ENCODE results near the gene MN1.

The MN1 gene
- 0.11 to 0.58 (median 0.22) reads per million in 3 experiments for total RNA-seq

DNA sequence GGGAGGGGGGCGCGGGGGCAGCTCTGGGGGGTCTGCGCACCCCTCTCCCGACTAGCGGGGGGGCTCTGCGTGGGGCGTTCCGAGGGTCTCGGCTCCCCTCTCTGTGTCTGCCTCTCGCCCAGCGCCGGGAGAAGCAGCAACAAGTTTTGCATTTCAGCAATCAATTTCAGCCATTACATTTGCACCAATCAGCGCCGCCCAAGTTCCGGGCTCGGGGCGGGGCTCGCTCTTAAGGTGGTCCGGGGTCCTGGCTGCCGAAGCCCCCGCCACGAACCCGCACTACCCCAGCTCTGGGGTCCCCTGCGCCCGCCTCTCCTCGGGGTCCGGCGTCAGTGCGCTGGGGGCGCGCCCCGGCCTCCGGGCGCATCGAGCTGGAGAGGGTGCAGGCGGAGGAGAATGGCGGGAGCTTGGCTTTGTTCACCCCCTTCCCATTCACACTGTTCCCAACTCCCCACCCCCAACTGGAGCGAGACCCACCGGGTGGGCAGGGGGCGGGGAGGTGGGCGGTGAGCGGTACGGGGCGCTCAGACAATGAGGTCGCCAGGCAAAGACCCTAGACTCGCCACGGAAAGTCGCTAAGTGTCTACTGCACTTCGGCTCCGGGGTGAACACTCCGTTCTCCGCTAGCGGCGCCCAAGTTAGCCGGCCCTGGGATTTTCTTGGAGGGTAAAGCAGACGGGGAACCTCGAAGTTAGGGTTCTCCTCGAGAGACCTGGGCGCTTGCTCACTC lies at the start of gene MN1:
Gene MN1, minus strand, starts transcription at position 141 of the 730 bp plus-strand sequence. CDS start 1,213 bp downstream, outside the sequence.
- DNase-seq: peak; percentile 54

DNA sequence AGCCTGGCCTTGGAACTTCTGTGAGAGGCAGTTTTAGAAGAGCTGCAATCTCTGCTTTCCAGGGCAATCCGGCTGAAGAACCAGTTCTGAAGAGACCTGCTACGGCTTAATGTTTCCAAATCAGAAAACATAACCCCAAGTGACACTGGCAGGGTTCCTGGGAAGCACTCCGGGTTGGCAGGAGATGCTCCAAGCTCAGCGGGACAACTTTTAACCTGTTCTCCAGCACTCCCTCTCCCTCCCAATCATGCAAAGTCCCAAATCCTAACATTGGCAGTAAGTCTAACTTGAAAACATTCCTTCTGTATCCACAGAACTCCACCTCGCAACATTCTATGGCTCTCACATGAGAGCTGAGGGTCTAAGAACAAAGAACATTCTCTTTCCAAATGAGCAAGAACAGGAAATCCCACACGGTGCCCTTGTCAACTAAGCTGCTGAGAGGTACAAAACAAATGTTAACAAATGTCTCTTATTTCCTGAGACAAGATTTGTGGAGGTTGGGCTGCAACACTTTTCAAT lies 48.5 kb upstream of the MN1 start:
- no peak for DNase-seq

- no peak for DNase-seq
Measured at GRCh38 chr22:27848005-27848404, 46.4 kb upstream of the MN1 start.

- no peak for DNase-seq
Measured at GRCh38 chr22:27846910-27847309, 45.4 kb upstream of the MN1 start.

GRCh38 chr22:27846248-27846757 lies 44.7 kb upstream of the MN1 start:
- DNase-seq: no peak

DNA sequence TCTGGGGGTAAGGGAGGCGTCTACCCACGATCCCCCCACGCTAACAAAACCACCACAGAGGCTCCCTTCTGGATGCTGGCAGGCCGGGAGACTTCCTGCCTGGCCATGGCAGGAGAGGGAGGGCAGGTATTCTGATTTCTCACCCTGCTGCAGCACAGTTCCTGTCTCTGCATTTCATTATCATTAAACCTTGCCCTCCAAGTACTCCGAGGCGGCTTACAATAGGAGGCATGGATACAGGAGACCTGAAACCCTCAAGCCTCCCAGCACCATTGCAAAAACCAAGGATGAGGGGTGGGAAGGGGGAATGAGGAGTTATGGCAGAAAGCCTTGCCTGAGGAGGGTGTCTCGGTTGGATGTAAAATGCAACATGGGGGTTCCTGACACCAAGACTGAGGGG lies 44.1 kb upstream of the MN1 start:
- DNase-seq: no peak

DNA sequence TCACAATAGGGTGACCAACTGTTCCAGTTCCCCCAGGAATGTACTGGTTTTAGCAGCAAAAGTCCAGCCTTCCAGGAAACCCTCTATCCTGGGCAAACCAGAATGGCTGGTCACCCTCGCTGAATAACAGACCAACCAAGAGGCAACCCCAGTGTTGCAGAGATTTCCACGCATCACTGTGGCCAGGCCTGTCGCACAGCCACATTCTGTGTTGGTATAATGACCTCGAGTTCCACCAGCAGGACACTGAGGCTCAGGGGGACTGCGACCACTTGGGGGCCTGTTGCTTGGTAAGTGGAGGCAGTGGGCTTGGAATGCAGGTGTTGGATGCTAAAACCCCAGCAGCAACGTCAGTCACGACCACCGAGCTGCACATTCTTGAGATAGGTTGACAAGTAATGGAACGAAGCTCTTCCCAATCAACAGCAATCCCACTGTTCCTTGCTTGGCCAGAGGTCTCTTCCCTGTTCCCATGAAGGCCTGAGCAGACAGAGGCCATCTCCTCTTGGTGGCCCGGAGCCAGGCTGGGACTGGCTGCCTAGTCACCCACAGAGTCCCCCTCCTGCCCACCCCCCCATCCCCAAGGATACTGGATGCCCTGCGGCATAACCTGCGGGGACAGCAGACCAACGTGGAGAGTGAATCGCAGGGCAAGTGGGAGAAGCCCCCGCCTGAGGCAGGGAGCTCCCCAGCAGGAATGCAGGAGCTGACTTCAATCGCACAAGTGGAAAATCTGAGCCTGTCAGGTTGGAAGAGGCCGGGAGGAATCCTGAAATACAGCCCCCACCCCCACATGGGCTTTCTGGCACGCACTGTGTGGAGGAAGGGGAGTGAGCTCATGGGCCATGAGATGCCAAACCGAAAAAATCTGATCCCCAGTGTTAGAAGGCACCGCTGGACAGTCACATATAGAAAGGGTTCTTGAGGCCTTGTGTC lies 43.4 kb upstream of the MN1 start:
- DNase-seq: no peak

- DNase-seq: no peak
Measured at GRCh38 chr22:27844256-27844655, 42.7 kb upstream of the MN1 start.

- DNase-seq: no peak
Measured at GRCh38 chr22:27843441-27843840, 41.9 kb upstream of the MN1 start.

DNA sequence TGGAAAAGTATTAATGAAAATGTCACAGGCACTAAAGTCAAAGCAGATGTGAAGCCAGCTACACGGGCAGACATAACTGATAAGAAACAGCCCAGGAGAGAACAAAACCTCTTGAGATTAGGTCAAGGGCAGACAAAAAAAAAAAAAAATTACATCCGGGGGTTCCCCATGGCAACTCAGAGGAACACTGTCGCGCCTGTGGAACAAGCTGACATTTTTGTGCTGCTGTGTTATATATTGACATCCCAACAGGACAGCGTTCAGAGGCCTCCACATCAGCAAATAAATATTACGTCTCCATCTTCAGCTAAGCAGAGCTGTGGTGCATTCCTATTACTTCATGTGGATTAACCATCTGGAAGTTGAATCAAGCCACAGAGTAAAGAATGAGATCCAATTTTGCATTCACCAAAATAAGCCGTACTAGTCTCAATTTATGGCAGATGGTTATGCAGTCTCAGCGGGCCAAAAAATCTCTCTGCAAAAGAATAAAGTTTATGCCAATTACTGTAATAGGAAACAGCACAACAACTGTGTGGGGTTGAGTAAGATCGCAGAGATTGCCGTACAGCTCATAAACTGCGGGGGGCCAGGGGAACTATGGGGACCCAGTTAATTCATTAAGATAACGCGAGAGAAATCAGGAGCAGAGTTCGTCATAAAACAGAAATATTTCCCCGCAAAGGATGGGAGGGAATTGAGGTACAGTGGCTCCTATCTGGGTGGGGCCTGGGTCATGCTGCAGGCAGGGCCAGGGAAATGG lies 41.3 kb upstream of the MN1 start:
- no peak for DNase-seq

GRCh38 chr22:27842201-27842600 lies 40.6 kb upstream of the MN1 start:
- DNase-seq: no peak

DNA sequence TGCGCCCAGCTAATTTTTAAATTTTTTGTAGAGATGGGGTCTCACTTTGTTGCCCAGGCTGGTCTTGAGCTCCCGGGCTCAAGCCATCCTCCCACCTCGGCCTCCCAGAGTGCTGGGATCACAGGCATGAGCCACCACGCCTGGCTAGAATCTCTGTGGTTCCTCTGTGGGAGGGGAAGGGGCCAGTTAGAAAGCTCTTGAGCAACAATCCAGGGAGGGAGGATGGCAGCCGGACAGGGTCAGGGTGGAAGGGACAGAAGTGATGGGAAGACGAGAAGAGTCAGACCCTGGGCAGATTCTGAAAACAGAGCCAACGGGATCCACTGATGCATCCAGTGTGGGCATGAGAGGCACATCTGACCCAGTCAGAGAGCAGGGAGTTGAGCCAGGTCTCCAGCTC lies 38.9 kb upstream of the MN1 start:
- DNase-seq: no peak

GRCh38 chr22:27839057-27839660 lies 37.6 kb upstream of the MN1 start:
- no peak for DNase-seq

GRCh38 chr22:27836181-27836580 lies 34.6 kb upstream of the MN1 start:
- no peak for DNase-seq

DNA sequence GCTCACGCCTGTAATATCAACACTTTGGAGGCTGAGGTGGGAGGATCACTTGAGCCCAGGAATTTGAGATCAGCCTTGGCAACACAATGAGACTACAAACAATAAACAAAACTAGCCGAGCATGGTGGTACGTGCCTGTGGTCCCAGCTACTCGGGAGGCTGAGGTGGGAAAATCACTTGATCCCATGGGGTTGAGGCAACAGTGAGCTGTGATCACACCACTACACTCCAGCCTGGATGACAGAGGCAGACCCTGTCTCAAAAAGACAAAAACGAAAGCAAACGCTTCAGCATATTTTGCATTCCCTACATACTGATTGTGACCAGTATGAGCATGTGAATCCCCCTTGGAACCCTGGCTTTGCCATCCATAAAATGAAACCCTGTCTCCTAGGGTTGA lies 33.9 kb upstream of the MN1 start:
- no peak for DNase-seq

DNA sequence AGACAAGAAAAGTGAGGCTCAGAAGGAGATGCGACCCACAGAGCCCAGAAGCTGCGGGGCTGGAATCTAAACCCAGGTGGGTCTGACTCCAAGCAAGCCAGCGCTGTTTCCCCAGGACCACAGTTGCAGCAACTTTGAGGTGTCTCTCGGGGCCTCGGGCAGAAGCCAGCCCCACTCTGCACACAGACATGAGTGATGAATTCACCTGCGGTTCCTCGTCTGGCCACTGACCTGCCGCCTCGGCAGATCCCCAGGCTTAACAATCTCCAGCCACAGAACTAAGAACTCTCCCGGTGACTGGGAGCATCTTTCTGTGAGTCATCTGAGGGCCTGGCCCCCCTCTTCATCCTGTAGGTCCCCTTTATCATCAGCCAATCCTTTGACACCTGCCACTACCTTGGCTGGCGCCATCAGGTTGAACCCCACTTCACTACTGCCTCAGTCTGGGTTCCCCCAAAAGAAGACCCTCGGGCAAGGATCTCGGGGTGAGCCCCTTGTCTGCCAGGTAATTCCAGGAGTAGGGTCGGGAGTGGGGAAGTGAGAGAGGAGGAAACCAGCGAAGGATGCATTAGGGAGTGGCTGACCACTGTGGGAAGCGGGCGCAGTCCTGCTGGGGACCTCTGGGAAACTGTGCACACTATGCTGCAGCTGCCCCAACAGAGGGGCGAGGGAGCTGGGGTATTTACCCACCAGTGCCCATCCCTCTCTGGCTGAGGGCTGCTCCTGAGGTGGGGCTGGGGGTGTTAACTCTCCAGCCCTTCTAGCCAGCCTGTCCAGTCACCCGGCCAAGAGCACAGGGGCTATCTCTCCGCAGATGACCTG lies 33.0 kb upstream of the MN1 start:
- DNase-seq: no peak

DNA sequence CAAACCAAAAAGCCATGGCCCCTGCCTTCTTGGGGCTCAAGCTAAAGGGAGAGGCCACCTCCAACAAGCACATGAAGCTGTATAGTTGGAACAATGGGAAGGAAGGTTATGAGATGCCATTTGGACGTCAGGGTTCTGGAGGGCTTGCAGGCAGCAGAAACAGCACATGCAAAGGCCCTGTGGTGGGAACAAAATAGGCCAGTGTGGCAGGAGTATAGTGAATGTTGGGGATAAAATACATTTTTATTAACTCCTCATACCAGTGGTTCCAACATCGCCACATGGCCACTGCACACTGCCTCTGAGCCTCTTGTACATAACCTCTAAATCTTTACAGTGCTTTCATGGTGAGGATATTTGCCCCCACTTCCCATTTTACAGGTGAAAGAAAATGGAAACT lies 32.2 kb upstream of the MN1 start:
- DNase-seq: no peak

DNA sequence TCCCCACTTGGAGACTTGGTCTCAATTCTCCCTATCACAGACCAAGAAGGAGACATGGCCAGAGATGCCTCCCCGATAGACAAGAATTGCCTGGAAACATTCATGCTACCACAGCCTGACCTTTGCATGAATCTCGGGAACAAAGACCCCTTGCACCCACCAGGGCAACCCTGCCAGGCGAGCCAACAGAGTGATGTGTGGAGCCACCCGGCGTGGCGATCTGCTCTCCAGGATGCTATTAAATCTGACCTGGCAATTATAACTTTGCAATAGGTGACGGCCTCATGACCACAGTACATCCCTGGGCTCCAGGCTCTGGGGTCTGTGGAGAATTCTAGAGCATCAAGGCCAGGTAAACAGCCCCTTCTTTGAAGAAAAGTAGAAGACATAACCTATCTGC lies 31.1 kb upstream of the MN1 start:
- DNase-seq: no peak

DNA sequence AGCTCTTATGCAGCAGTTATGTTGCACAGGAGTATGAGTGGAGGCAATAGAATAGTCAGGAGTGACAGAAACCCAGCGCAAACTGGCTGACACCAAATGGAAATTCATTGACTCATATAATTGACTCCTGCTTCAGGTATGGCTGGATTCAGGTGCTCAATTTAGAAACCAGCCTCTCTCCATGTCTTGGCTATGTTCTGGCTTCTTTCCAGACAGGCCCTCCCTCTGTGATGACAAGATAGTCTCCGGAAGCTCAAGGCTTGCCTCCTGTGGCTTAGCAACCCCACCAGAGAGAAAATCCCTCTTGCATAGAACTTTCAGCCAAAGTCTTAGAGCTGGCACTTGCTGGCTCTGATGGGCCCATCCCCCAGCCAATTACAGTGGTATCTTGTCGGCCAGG lies 28.1 kb upstream of the MN1 start:
- DNase-seq: no peak

DNA sequence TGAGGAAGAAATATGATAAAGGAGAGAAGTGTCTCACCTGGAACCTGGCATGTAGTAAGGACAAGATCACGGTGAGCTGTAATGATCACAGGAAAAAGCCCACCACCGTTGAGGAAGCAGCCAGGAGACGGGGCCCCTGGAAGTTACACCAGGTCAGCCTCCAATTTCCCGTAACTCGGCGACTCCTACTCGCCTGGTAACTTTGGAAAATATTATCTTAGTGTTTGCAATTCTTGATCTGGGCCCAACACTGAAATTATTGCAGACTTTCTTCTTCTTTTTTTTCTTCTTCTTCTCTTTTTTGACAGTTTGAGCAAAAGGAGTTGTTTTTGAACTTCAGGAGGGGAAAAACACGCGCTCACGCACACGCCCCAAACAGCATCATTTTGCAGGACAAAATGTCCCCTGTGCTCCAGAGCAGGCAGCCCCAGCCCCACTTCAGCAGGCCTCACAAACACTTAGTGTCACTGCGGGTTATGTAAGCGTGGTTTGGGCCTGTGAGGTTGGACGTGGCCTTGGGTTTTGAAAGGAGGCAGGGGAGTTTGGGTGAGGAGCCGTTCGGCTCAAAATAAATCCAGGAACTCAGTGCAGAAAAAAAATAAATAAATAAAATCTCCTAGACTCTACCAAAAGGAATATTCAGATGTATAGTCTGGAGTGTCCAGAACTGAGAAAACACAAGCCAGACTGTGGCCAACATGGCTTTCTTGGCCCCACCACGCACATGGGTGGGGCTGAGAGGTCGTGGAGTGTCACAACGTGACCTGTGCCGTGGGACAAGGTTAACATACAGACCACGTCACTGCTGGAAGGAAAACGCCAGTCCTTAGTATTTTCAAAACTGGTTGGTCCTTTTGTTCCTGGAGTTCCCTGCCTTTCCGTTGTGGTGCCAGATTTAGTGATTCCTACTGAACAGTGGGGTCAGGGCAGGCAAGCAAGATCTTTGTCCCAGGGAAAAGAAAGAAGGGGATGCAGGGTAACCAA lies 26.3 kb upstream of the MN1 start:
- no peak for DNase-seq
